ENCODE data around the gene SLPI.
A peak's percentile ranks its signal among the peaks of the same experiment; 100 is the strongest.

SLPI gene

GRCh38 chr20:45254383-45255262, at the start of gene SLPI:
Gene SLPI (minus strand): TSS chr20:45254564. CDS start chr20:45254543, 21 bp downstream.
- peak; percentile 23 for DNase-seq

- DNase-seq = no peak
These were observed 49.5 kb upstream of the SLPI start for GRCh38 chr20:45303586-45304463.

- no peak for DNase-seq
These were observed 47.5 kb upstream of the SLPI start for GRCh38 chr20:45301824-45302271.

GRCh38 chr20:45300961-45301360, 46.6 kb upstream of the SLPI start:
- no peak for DNase-seq

- no peak for DNase-seq
These were observed 45.4 kb upstream of the SLPI start for GRCh38 chr20:45299786-45300185.

- no peak for DNase-seq
These were observed 43.6 kb upstream of the SLPI start for GRCh38 chr20:45297786-45298497.

- no peak for DNase-seq
These were observed 40.3 kb upstream of the SLPI start for GRCh38 chr20:45294659-45295058.

- no peak for DNase-seq
These were observed 39.6 kb upstream of the SLPI start for GRCh38 chr20:45294003-45294368.

GRCh38 chr20:45293041-45294002, 39.0 kb upstream of the SLPI start:
- peak; percentile 89 for DNase-seq

GRCh38 chr20:45292343-45292742, 38.0 kb upstream of the SLPI start:
- no peak for DNase-seq

GRCh38 chr20:45291526-45291925, 37.2 kb upstream of the SLPI start:
- no peak for DNase-seq

- DNase-seq = peak; percentile 71
These were observed 36.5 kb upstream of the SLPI start for GRCh38 chr20:45290677-45291355.

- no peak for DNase-seq
These were observed 35.7 kb upstream of the SLPI start for GRCh38 chr20:45289942-45290676.

- DNase-seq = no peak
These were observed 34.5 kb upstream of the SLPI start for GRCh38 chr20:45288860-45289259.

- no peak for DNase-seq
These were observed 34.0 kb upstream of the SLPI start for GRCh38 chr20:45288376-45288775.

GRCh38 chr20:45283551-45284057, 29.2 kb upstream of the SLPI start:
- DNase-seq = no peak

GRCh38 chr20:45282700-45283550, 28.6 kb upstream of the SLPI start:
- DNase-seq = no peak

GRCh38 chr20:45279992-45280391, 25.6 kb upstream of the SLPI start:
- no peak for DNase-seq

GRCh38 chr20:45275338-45275737, 21.0 kb upstream of the SLPI start:
- DNase-seq = no peak
